ENCODE measurements around the gene NFKB1. TPM values are rescaled to one million over a fixed set of nuclear protein-coding genes. Genes with fewer than 3 reads are reported as not detected.

Gene NFKB1
- polyA plus RNA-seq, 1 donor (not counting 4 experiments of a cell fraction or from before 2014, with no cell fraction given): 21.8 TPM

DNA sequence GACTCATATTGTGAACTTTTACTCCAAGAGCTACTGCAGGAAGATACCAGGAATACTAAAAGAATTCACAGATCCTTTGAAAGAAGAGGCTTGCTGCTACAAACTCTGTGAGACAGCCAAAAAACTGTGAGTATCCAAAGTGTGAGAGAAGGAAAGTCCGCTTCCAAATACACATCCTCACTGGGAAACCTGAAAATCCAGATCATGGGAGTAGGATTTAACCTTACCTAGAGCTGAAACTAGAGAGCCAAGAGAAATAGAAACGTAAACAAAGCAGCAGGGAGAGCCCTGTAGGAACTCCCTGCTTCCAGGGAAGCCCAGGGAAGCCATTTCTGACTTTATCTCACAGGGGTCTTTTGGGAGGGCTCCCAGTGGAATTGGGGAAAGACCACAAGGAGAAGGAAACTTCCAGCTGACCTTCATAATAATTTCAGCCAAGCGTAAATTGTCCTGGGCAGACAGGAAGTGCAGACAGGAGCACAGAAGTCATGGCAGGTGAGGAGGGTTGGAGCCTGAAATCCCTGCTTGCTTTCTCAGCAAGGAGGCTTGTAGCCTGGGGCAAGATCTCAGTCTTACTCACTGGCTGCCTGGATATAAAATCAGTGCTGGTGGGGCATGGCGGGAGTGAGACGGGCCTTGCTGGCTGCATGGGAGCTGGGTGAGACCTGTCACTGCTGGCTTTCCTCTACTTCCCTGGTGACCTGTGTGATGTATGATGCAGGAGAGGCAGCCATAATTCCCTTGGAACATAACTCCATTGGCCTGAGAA lies 26.2 kb upstream of the NFKB1 start:
- dilution Hi-C loops (cut with MboI; ENCODE audit: extremely low pct_ligation_motif_present, low sequenced_read_pairs): no loop called here
- H3K4me1 ChIP-seq (ENCODE audit: control insufficient read depth, extremely low read depth, insufficient read depth, low read length): no peaks in the 10 kb centered on the region
- no peaks in the 10 kb centered on the region for H3K36me3 ChIP-seq (ENCODE audit: control insufficient read depth in 2 of 2, extremely low read depth in 1 of 2, insufficient read depth in 2 of 2, low read length in 2 of 2)
- DNase-seq (ENCODE audit: low read depth, low spot score) (no peak), FAIRE-seq (no peak)
- H3K9ac ChIP-seq (ENCODE audit: control insufficient read depth, extremely low read depth, insufficient read depth, low read length): no peak overlapping the region
- no peaks in the 10 kb centered on the region for H3K9me1 ChIP-seq (ENCODE audit: control insufficient read depth, extremely low read depth, insufficient read depth, low read length)
- H4K20me1 ChIP-seq (ENCODE audit: control insufficient read depth, extremely low read depth, insufficient read depth, low read length): no peaks in the 10 kb centered on the region
- no peak overlapping the region for H3K4me3 ChIP-seq (ENCODE audit: control insufficient read depth in 2 of 3, extremely low read depth in 1 of 3, insufficient read depth in 2 of 3, low read depth in 1 of 3, low read length in 3 of 3)
- H3K27ac ChIP-seq (ENCODE audit: control insufficient read depth, insufficient read depth, low read length): no peak overlapping the region
- no peaks in the 10 kb centered on the region for H3K79me2 ChIP-seq (ENCODE audit: control insufficient read depth, insufficient read depth, low read length)
- no peaks in the 10 kb centered on the region for H3K27me3 ChIP-seq (ENCODE audit: control insufficient read depth, extremely low read depth, insufficient read depth, low read length)
- TF ChIP-seq EZH2 (IDR thresholded peaks at IDR 0.05; ENCODE audit: low read length): no peak
- TF ChIP-seq, protein P1, sequence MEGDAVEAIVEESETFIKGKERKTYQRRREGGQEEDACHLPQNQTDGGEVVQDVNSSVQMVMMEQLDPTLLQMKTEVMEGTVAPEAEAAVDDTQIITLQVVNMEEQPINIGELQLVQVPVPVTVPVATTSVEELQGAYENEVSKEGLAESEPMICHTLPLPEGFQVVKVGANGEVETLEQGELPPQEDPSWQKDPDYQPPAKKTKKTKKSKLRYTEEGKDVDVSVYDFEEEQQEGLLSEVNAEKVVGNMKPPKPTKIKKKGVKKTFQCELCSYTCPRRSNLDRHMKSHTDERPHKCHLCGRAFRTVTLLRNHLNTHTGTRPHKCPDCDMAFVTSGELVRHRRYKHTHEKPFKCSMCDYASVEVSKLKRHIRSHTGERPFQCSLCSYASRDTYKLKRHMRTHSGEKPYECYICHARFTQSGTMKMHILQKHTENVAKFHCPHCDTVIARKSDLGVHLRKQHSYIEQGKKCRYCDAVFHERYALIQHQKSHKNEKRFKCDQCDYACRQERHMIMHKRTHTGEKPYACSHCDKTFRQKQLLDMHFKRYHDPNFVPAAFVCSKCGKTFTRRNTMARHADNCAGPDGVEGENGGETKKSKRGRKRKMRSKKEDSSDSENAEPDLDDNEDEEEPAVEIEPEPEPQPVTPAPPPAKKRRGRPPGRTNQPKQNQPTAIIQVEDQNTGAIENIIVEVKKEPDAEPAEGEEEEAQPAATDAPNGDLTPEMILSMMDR (optimal IDR thresholded peaks at IDR 0.05 in 1 of 3, IDR thresholded peaks at IDR 0.05 in 1 of 3, conservative IDR thresholded peaks at IDR 0.05 in 1 of 3; ENCODE audit: extremely low read depth in 1 of 3, insufficient read depth in 2 of 3, low read length in 3 of 3): no peak
- no peaks in the 10 kb centered on the region for H3K9me3 ChIP-seq (ENCODE audit: control insufficient read depth, low read depth, low read length)
- H2AFZ ChIP-seq (ENCODE audit: control insufficient read depth, low read length): no peak overlapping the region
- no peak overlapping the region for H3K4me2 ChIP-seq (ENCODE audit: control insufficient read depth, extremely low read depth, insufficient read depth, low read depth, low read length)

- Histone ChIP-seq H3K36me3 (ENCODE audit: control insufficient read depth in 2 of 2, extremely low read depth in 1 of 2, insufficient read depth in 2 of 2, low read length in 2 of 2) (no peaks in the 10 kb centered on the region), H3K27ac (ENCODE audit: control insufficient read depth, insufficient read depth, low read length) (no peak overlapping the region), H3K4me2 (ENCODE audit: control insufficient read depth, extremely low read depth, insufficient read depth, low read depth, low read length) (no peak overlapping the region), H3K9ac (ENCODE audit: control insufficient read depth, extremely low read depth, insufficient read depth, low read length) (no peak overlapping the region), H3K27me3 (ENCODE audit: control insufficient read depth, extremely low read depth, insufficient read depth, low read length) (no peaks in the 10 kb centered on the region), H4K20me1 (ENCODE audit: control insufficient read depth, extremely low read depth, insufficient read depth, low read length) (no peaks in the 10 kb centered on the region), H3K9me1 (ENCODE audit: control insufficient read depth, extremely low read depth, insufficient read depth, low read length) (no peaks in the 10 kb centered on the region), H3K4me1 (ENCODE audit: control insufficient read depth, extremely low read depth, insufficient read depth, low read length) (no peaks in the 10 kb centered on the region), H3K79me2 (ENCODE audit: control insufficient read depth, insufficient read depth, low read length) (no peaks in the 10 kb centered on the region), H2AFZ (ENCODE audit: control insufficient read depth, low read length) (peak overlapping the region; percentile 36), H3K9me3 (ENCODE audit: control insufficient read depth, low read depth, low read length) (no peaks in the 10 kb centered on the region), H3K4me3 (ENCODE audit: control insufficient read depth in 2 of 3, extremely low read depth in 1 of 3, insufficient read depth in 2 of 3, low read depth in 1 of 3, low read length in 3 of 3) (no peak overlapping the region)
- TF ChIP-seq, protein P1 (optimal IDR thresholded peaks at IDR 0.05 in 1 of 3, IDR thresholded peaks at IDR 0.05 in 1 of 3, conservative IDR thresholded peaks at IDR 0.05 in 1 of 3; ENCODE audit: extremely low read depth in 1 of 3, insufficient read depth in 2 of 3, low read length in 3 of 3): no peak
- FAIRE-seq (peak; percentile 61), DNase-seq (ENCODE audit: low read depth, low spot score) (no peak)
- dilution Hi-C loops (cut with MboI; ENCODE audit: extremely low pct_ligation_motif_present, low sequenced_read_pairs): no loop called here
Measured at GRCh38 chr4:102477657-102478056, 23.5 kb upstream of the NFKB1 start.

All from keratinocyte (primary cell).